Osteoblast (primary cell): ENCODE measurements around the gene TIMP4. TPM values are rescaled to one million over a fixed set of nuclear protein-coding genes. Genes with fewer than 3 reads are reported as not detected.

Experiments used
- DNase-seq: peaks from one replicate; pipeline ENCODE4 v3.0.0; 2011; ENCODE audit warnings: low spot score, mixed read lengths; ENCODE audit not compliant: insufficient read length; ENCODE audit errors: missing footprints
- H2AFZ ChIP-seq: 2 replicates; pipeline ENCODE4 v1.6.0; 2011; ENCODE audit warnings: mild to moderate bottlenecking, low read length
- H3K27ac ChIP-seq: 2 replicates; pipeline ENCODE4 v1.5.1; 2011; ENCODE audit warnings: mild to moderate bottlenecking, low read depth, low read length, moderate library complexity
- H3K27me3 ChIP-seq: 2 replicates; pipeline ENCODE4 v1.6.0; 2012; ENCODE audit warnings: mild to moderate bottlenecking, control low read depth, inconsistent platforms, low read length, moderate library complexity; ENCODE audit not compliant: insufficient read depth
- H3K36me3 ChIP-seq: 2 replicates; pipeline ENCODE4 v1.5.1; 2011; ENCODE audit warnings: mild to moderate bottlenecking, low read length, control low read depth, moderate library complexity; ENCODE audit not compliant: insufficient read depth
- H3K4me1 ChIP-seq: 2 replicates; pipeline ENCODE4 v1.5.1; 2011; ENCODE audit warnings: mild to moderate bottlenecking, low read length, control low read depth, moderate library complexity; ENCODE audit not compliant: insufficient read depth
- H3K4me2 ChIP-seq: 2 replicates; pipeline ENCODE4 v1.6.0; 2011; ENCODE audit warnings: mild to moderate bottlenecking, low read length; ENCODE audit not compliant: insufficient read depth
- H3K4me3 ChIP-seq: fragments of 200-600 bp; sonication (generic); 3 replicates; pipeline ENCODE4 v1.5.1; 2012; ENCODE audit warnings: mild to moderate bottlenecking, low read length, inconsistent platforms; ENCODE audit not compliant: insufficient read depth
- H3K79me2 ChIP-seq: 2 replicates; pipeline ENCODE4 v1.6.0; 2012; ENCODE audit warnings: mild to moderate bottlenecking, low read length, control low read depth, inconsistent platforms; ENCODE audit not compliant: insufficient read depth
- H3K9me3 ChIP-seq: 2 replicates; pipeline ENCODE4 v1.5.1; 2011; ENCODE audit warnings: low read depth, low read length, control low read depth
- H4K20me1 ChIP-seq: 2 replicates; pipeline ENCODE4 v1.6.0; 2012; ENCODE audit warnings: mild to moderate bottlenecking, low read length, control low read depth; ENCODE audit not compliant: insufficient read depth
- CTCF ChIP-seq: IDR thresholded peaks from 2 replicates; pipeline ENCODE4 v1.5.1; 2011; ENCODE audit warnings: mild to moderate bottlenecking, low read depth, low read length, moderate library complexity; ENCODE audit errors: extremely low read depth
- total RNA-seq: library from RNA; depleted of rRNA; stranded (reverse); fragments of >200 nt; gene quantifications from 2 replicates; pipeline ENCODE4 v1.2.3, GENCODE V29; 2012

The TIMP4 gene
- total RNA-seq, 1 donor: 3.3 TPM

GRCh38 chr3:12170207-12170606 lies 11.5 kb upstream of the TIMP4 start:
- no peak for TF ChIP-seq CTCF
- H3K79me2 ChIP-seq: no peaks in the 10 kb centered on the region
- peaks cover 6% of the 10 kb centered on the region for H3K4me1 ChIP-seq
- no peak overlapping the region for H3K27ac ChIP-seq
- no peak overlapping the region for H2AFZ ChIP-seq
- H3K9me3 ChIP-seq: no peaks in the 10 kb centered on the region
- H4K20me1 ChIP-seq: no peaks in the 10 kb centered on the region
- H3K4me2 ChIP-seq: no peak overlapping the region
- peak; percentile 69 for DNase-seq
- no peak overlapping the region for H3K4me3 ChIP-seq
- no peaks in the 10 kb centered on the region for H3K36me3 ChIP-seq
- peaks cover 4% of the 10 kb centered on the region for H3K27me3 ChIP-seq

GRCh38 chr3:12165909-12166308 lies 7.2 kb upstream of the TIMP4 start:
- no peaks in the 10 kb centered on the region for H3K9me3 ChIP-seq
- no peak for DNase-seq
- no peaks in the 10 kb centered on the region for H3K36me3 ChIP-seq
- peaks cover 4% of the 10 kb centered on the region for H3K27me3 ChIP-seq
- no peak overlapping the region for H3K4me3 ChIP-seq
- H3K79me2 ChIP-seq: no peaks in the 10 kb centered on the region
- H3K4me1 ChIP-seq: peaks cover 5% of the 10 kb centered on the region
- H2AFZ ChIP-seq: no peak overlapping the region
- no peak overlapping the region for H3K27ac ChIP-seq
- H4K20me1 ChIP-seq: no peaks in the 10 kb centered on the region
- H3K4me2 ChIP-seq: no peak overlapping the region
- TF ChIP-seq CTCF: no peak

- H3K27me3 ChIP-seq: no peaks in the 10 kb centered on the region
- H3K4me3 ChIP-seq: peak overlapping the region; percentile 68
- no peak for DNase-seq
- TF ChIP-seq CTCF: no peak
- H3K27ac ChIP-seq: no peak overlapping the region
- H3K4me1 ChIP-seq: peaks cover 16% of the 10 kb centered on the region
- no peaks in the 10 kb centered on the region for H3K79me2 ChIP-seq
- H4K20me1 ChIP-seq: no peaks in the 10 kb centered on the region
- H3K36me3 ChIP-seq: no peaks in the 10 kb centered on the region
- H3K4me2 ChIP-seq: peak overlapping the region; percentile 80
- no peaks in the 10 kb centered on the region for H3K9me3 ChIP-seq
- H2AFZ ChIP-seq: peak overlapping the region; percentile 92
Measured at GRCh38 chr3:12159227-12159601, 502 bp upstream of the TIMP4 start.

GRCh38 chr3:12157026-12157425 lies 1.7 kb downstream of the TIMP4 start:
- no peaks in the 10 kb centered on the region for H3K9me3 ChIP-seq
- DNase-seq: no peak
- H3K4me3 ChIP-seq: no peak overlapping the region
- no peak overlapping the region for H3K27ac ChIP-seq
- no peak overlapping the region for H3K4me2 ChIP-seq
- H3K4me1 ChIP-seq: peaks cover 16% of the 10 kb centered on the region
- peaks cover 2% of the 10 kb centered on the region for H3K27me3 ChIP-seq
- H2AFZ ChIP-seq: no peak overlapping the region
- no peak for TF ChIP-seq CTCF
- no peaks in the 10 kb centered on the region for H4K20me1 ChIP-seq
- H3K36me3 ChIP-seq: no peaks in the 10 kb centered on the region
- no peaks in the 10 kb centered on the region for H3K79me2 ChIP-seq
